Muscle layer of duodenum (tissue), 2 donors: ENCODE results near the gene NR6A1.
"Not testable (repeated sequence)": the region's sequence is repeated elsewhere in the genome, so short reads cannot be mapped to it uniquely, and the experiment has no call there.

Source experiments
- H3K27ac ChIP-seq: one replicate; pipeline ENCODE4 v1.7.0; 2013; ENCODE audit warnings: mild to moderate bottlenecking, low read length
- H3K27me3 ChIP-seq: one replicate; pipeline ENCODE4 v1.7.0; 2013; ENCODE audit warnings: low read depth, mild to moderate bottlenecking, control low read depth, low read length
- H3K36me3 ChIP-seq, 2 donors: one replicate each; pipeline ENCODE4 v1.7.0; 2013; ENCODE audit warnings: low read length in 2 of 2, control low read depth in 1 of 2, mild to moderate bottlenecking in 1 of 2; ENCODE audit not compliant: insufficient read depth in 2 of 2, control insufficient read depth in 1 of 2
- H3K4me1 ChIP-seq, 2 donors: one replicate each; pipeline ENCODE4 v1.7.0; 2013; ENCODE audit warnings: low read length in 2 of 2, mild to moderate bottlenecking in 2 of 2, control low read depth in 1 of 2, moderate library complexity in 1 of 2; ENCODE audit not compliant: insufficient read depth in 2 of 2, control insufficient read depth in 1 of 2
- H3K4me3 ChIP-seq, 2 donors: one replicate each; pipeline ENCODE4 v1.7.0; 2013; ENCODE audit warnings: low read length in 2 of 2, low read depth in 1 of 2, mild to moderate bottlenecking in 1 of 2
- H3K9me3 ChIP-seq, 2 donors: one replicate each; pipeline ENCODE4 v1.7.0; 2013; ENCODE audit warnings: low read length in 2 of 2, control low read depth in 1 of 2, mild to moderate bottlenecking in 1 of 2; ENCODE audit not compliant: control insufficient read depth in 1 of 2
- donor health status: healthy.

NR6A1 gene

GRCh38 chr9:124752967-124753366 lies 18.1 kb downstream of the NR6A1 start:
- peaks cover 0 to 6% of the 10 kb centered on the region in 2 donors for H3K4me1 ChIP-seq
- no peaks in the 10 kb centered on the region for H3K9me3 ChIP-seq
- H3K27me3 ChIP-seq: no peaks in the 10 kb centered on the region
- no peaks in the 10 kb centered on the region for H3K36me3 ChIP-seq
- H3K4me3 ChIP-seq: no peak overlapping the region
- H3K27ac ChIP-seq: no peak overlapping the region

DNA sequence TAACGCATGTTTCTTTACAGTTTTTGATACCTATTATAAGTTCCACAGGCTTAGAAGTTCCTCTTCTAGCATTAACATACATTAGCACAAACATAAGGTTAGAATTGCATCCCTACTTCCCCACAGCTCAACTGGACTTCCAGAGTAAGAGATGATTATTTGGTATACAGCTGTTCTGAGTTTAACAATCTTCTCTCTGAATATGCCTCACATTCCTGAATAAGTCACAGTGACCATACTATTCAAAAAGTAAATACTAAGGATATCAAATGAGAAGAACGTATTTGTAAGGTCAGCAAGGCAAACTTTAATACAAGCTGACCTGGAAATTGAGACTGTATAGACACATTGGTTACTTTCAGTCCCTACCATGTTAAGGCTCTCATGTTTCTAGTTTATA lies 21.3 kb downstream of the NR6A1 start:
- Histone ChIP-seq H3K27me3 (no peaks in the 10 kb centered on the region), H3K4me3 (no peak overlapping the region), H3K4me1 (no peaks in the 10 kb centered on the region), H3K9me3 (no peaks in the 10 kb centered on the region), H3K36me3 (no peaks in the 10 kb centered on the region), H3K27ac (no peak overlapping the region)

DNA sequence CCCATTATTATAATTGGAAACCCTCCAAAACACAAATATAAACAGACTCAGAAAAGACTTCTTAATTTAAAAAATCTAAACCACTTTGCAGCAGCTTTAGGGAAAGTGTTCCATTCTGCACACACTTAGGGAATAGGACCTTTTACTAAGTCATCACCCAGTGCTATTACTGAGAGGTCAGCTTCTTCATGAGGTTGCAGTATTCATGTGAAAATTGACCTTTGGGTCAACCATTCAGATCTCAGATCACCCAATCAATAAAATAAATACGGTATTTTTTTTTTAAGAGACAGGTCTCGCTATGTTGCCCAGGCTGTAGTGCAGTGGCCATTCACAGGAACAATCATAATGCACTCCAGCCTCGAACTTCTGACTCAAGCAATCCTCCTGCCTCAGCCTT lies 21.8 kb downstream of the NR6A1 start:
- no peaks in the 10 kb centered on the region for H3K27me3 ChIP-seq
- no peaks in the 10 kb centered on the region for H3K4me1 ChIP-seq
- no peak overlapping the region for H3K4me3 ChIP-seq
- H3K36me3 ChIP-seq: no peaks in the 10 kb centered on the region
- no peak overlapping the region for H3K27ac ChIP-seq
- no peaks in the 10 kb centered on the region for H3K9me3 ChIP-seq

- Histone ChIP-seq H3K4me3 (no peak overlapping the region), H3K27ac (no peak overlapping the region), H3K27me3 (no peaks in the 10 kb centered on the region), H3K36me3 (no peaks in the 10 kb centered on the region), H3K9me3 (no peaks in the 10 kb centered on the region), H3K4me1 (no peaks in the 10 kb centered on the region)
Observed at GRCh38 chr9:124747065-124747464, 24.0 kb downstream of the NR6A1 start.

- Histone ChIP-seq H3K36me3 (no peaks in the 10 kb centered on the region), H3K27ac (no peak overlapping the region), H3K9me3 (no peaks in the 10 kb centered on the region), H3K27me3 (no peaks in the 10 kb centered on the region), H3K4me3 (no peak overlapping the region), H3K4me1 (no peaks in the 10 kb centered on the region)
Observed at GRCh38 chr9:124743686-124744348, 27.3 kb downstream of the NR6A1 start.

DNA sequence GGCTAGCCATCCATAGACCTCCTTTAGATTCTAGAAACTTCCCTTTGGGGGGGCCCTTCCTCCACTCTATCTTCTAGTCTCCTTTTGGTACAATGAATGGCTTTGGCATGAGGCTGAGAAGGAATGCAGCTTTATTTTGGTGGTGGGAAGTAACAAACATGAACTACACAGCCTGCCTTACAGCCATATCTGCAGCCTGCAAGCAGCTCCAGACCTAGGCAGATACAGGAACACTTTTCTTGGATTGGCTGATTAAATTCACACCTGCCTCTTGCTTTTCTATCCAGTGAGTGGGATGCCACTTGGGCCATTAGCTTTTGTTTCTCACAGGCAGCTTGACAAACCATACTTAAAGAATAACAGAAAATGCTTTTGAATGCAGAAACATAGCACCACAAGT lies 28.2 kb downstream of the NR6A1 start:
- H3K27ac ChIP-seq: no peak overlapping the region
- H3K4me3 ChIP-seq: no peak overlapping the region
- H3K27me3 ChIP-seq: no peaks in the 10 kb centered on the region
- H3K36me3 ChIP-seq: no peaks in the 10 kb centered on the region
- H3K4me1 ChIP-seq: no peaks in the 10 kb centered on the region
- no peaks in the 10 kb centered on the region for H3K9me3 ChIP-seq

DNA sequence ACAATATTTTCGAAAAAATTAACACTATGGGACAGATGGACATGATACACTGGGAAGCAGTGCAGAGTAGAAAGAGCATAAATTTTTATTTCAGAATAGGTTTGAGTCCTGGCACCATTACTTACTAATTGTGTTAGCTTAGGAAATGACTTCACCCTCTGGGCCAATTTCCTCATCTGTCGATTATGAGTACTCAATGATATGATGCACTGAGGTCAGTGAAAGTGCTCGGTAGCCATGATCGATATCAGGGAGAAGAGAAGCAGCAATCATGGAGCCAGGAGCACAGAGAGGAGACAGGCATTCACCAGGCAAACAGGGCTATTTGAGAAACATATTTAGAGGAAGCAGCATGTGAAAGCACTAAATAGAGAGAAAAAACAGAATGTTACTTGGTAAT lies 29.4 kb downstream of the NR6A1 start:
- no peak overlapping the region for H3K4me3 ChIP-seq
- no peaks in the 10 kb centered on the region for H3K36me3 ChIP-seq
- no peaks in the 10 kb centered on the region for H3K9me3 ChIP-seq
- H3K27ac ChIP-seq: no peak overlapping the region
- H3K27me3 ChIP-seq: no peaks in the 10 kb centered on the region
- H3K4me1 ChIP-seq: no peaks in the 10 kb centered on the region

- H3K9me3 ChIP-seq: no peaks in the 10 kb centered on the region
- no peaks in the 10 kb centered on the region for H3K4me1 ChIP-seq
- no peaks in the 10 kb centered on the region for H3K27me3 ChIP-seq
- no peak overlapping the region for H3K4me3 ChIP-seq
- no peak overlapping the region for H3K27ac ChIP-seq
- H3K36me3 ChIP-seq: no peaks in the 10 kb centered on the region
Observed at GRCh38 chr9:124741149-124741548, 30.0 kb downstream of the NR6A1 start.

GRCh38 chr9:124739360-124739759 lies 31.8 kb downstream of the NR6A1 start:
- H3K27ac ChIP-seq: no peak overlapping the region
- no peaks in the 10 kb centered on the region for H3K4me1 ChIP-seq
- no peak overlapping the region for H3K4me3 ChIP-seq
- H3K27me3 ChIP-seq: no peaks in the 10 kb centered on the region
- no peaks in the 10 kb centered on the region for H3K9me3 ChIP-seq
- H3K36me3 ChIP-seq: no peaks in the 10 kb centered on the region

- H3K9me3 ChIP-seq, H3K4me1 ChIP-seq, H3K4me3 ChIP-seq, H3K36me3 ChIP-seq, H3K27ac ChIP-seq, H3K27me3 ChIP-seq: not testable (repeated sequence)
Observed at GRCh38 chr9:124738075-124738474, 33.0 kb downstream of the NR6A1 start.

- no peaks in the 10 kb centered on the region for H3K36me3 ChIP-seq
- H3K4me1 ChIP-seq: no peaks in the 10 kb centered on the region
- H3K27ac ChIP-seq: no peak overlapping the region
- no peak overlapping the region for H3K4me3 ChIP-seq
- H3K27me3 ChIP-seq: no peaks in the 10 kb centered on the region
- H3K9me3 ChIP-seq: no peaks in the 10 kb centered on the region
Observed at GRCh38 chr9:124735121-124735520, 36.0 kb downstream of the NR6A1 start.

DNA sequence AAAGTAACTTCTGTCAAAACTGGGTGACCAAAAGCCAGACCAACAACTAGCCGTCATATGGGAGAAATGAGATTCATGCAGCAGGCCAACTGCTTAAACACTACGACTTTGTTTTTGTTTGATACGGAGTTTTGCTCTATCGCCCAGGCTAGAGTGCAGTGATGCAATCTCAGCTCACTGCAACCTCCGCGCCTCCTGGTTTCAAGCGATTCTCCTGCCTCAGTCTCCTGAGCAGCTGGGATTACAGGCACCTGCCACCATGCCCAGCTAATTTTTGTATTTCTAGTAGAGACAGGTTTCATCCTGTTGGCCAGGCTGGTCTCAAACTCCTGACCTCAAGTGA lies 36.4 kb downstream of the NR6A1 start:
- not testable (repeated sequence) for H3K27me3 ChIP-seq, H3K9me3 ChIP-seq, H3K36me3 ChIP-seq, H3K27ac ChIP-seq, H3K4me1 ChIP-seq, H3K4me3 ChIP-seq
